Activated naive CD8-positive, alpha-beta T cell (primary cell): ENCODE measurements around the gene CEP104.
A peak's percentile ranks its signal among the peaks of the same experiment; 100 is the strongest.

Source experiments
- H3K27ac Mint-ChIP-seq: one replicate; pipeline ENCODE4 v1.8.0; 2021; ENCODE audit warnings: mixed read lengths
- H3K27me3 Mint-ChIP-seq: one replicate; pipeline ENCODE4 v1.8.0; 2021; ENCODE audit warnings: mixed read lengths
- H3K36me3 Mint-ChIP-seq: one replicate; pipeline ENCODE4 v1.8.0; 2021; ENCODE audit warnings: mixed read lengths
- H3K4me1 Mint-ChIP-seq: one replicate; pipeline ENCODE4 v1.8.0; 2021; ENCODE audit warnings: low read depth, mixed read lengths
- H3K4me3 Mint-ChIP-seq: one replicate; pipeline ENCODE4 v1.8.0; 2021; ENCODE audit warnings: mild to moderate bottlenecking, mixed read lengths
- H3K9me3 Mint-ChIP-seq: one replicate; pipeline ENCODE4 v1.8.0; 2021; ENCODE audit warnings: low read depth, mixed read lengths

Gene CEP104

GRCh38 chr1:3885611-3886010 lies 28.6 kb upstream of the CEP104 start:
- peaks cover 7% of the 10 kb centered on the region for H3K36me3 Mint-ChIP-seq
- H3K27me3 Mint-ChIP-seq = no peaks in the 10 kb centered on the region
- no peak overlapping the region for H3K4me3 Mint-ChIP-seq
- H3K4me1 Mint-ChIP-seq = peaks cover 12% of the 10 kb centered on the region
- no peaks in the 10 kb centered on the region for H3K9me3 Mint-ChIP-seq
- no peak overlapping the region for H3K27ac Mint-ChIP-seq

GRCh38 chr1:3884966-3885365 lies 28.0 kb upstream of the CEP104 start:
- peak overlapping the region; percentile 16 for H3K27ac Mint-ChIP-seq
- peaks cover 8% of the 10 kb centered on the region for H3K4me1 Mint-ChIP-seq
- H3K4me3 Mint-ChIP-seq = no peak overlapping the region
- H3K9me3 Mint-ChIP-seq = no peaks in the 10 kb centered on the region
- H3K27me3 Mint-ChIP-seq = no peaks in the 10 kb centered on the region
- H3K36me3 Mint-ChIP-seq = peaks cover 7% of the 10 kb centered on the region

GRCh38 chr1:3883194-3883925 lies 26.3 kb upstream of the CEP104 start:
- peaks cover 7% of the 10 kb centered on the region for H3K4me1 Mint-ChIP-seq
- H3K27ac Mint-ChIP-seq = no peak overlapping the region
- H3K9me3 Mint-ChIP-seq = no peaks in the 10 kb centered on the region
- H3K4me3 Mint-ChIP-seq = no peak overlapping the region
- no peaks in the 10 kb centered on the region for H3K27me3 Mint-ChIP-seq
- H3K36me3 Mint-ChIP-seq = peaks cover 17% of the 10 kb centered on the region

GRCh38 chr1:3881193-3881480 lies 24.1 kb upstream of the CEP104 start:
- Mint-ChIP-seq H3K36me3 (peaks cover 17% of the 10 kb centered on the region), H3K27ac (no peak overlapping the region), H3K9me3 (no peaks in the 10 kb centered on the region), H3K4me3 (no peak overlapping the region), H3K27me3 (no peaks in the 10 kb centered on the region), H3K4me1 (peaks cover 5% of the 10 kb centered on the region)

GRCh38 chr1:3880429-3881192 lies 23.6 kb upstream of the CEP104 start:
- Mint-ChIP-seq H3K4me1 (peaks cover 5% of the 10 kb centered on the region), H3K9me3 (no peaks in the 10 kb centered on the region), H3K27ac (no peak overlapping the region), H3K4me3 (no peak overlapping the region), H3K36me3 (peaks cover 17% of the 10 kb centered on the region), H3K27me3 (no peaks in the 10 kb centered on the region)

GRCh38 chr1:3879787-3880428 lies 22.9 kb upstream of the CEP104 start:
- H3K4me1 Mint-ChIP-seq = peaks cover 5% of the 10 kb centered on the region
- no peak overlapping the region for H3K27ac Mint-ChIP-seq
- no peaks in the 10 kb centered on the region for H3K9me3 Mint-ChIP-seq
- no peak overlapping the region for H3K4me3 Mint-ChIP-seq
- no peaks in the 10 kb centered on the region for H3K27me3 Mint-ChIP-seq
- peaks cover 15% of the 10 kb centered on the region for H3K36me3 Mint-ChIP-seq

- Mint-ChIP-seq H3K27me3 (no peaks in the 10 kb centered on the region), H3K36me3 (peaks cover 11% of the 10 kb centered on the region), H3K9me3 (no peaks in the 10 kb centered on the region), H3K27ac (no peak overlapping the region), H3K4me1 (peaks cover 5% of the 10 kb centered on the region), H3K4me3 (no peak overlapping the region)
Measured at GRCh38 chr1:3879099-3879498, 22.1 kb upstream of the CEP104 start.

- no peaks in the 10 kb centered on the region for H3K27me3 Mint-ChIP-seq
- H3K9me3 Mint-ChIP-seq = no peaks in the 10 kb centered on the region
- peaks cover 5% of the 10 kb centered on the region for H3K4me1 Mint-ChIP-seq
- no peak overlapping the region for H3K4me3 Mint-ChIP-seq
- H3K36me3 Mint-ChIP-seq = peaks cover 13% of the 10 kb centered on the region
- H3K27ac Mint-ChIP-seq = no peak overlapping the region
Measured at GRCh38 chr1:3876716-3877115, 19.7 kb upstream of the CEP104 start.

GRCh38 chr1:3874736-3875135 lies 17.7 kb upstream of the CEP104 start:
- Mint-ChIP-seq H3K36me3 (peaks cover 10% of the 10 kb centered on the region), H3K9me3 (no peaks in the 10 kb centered on the region), H3K27ac (no peak overlapping the region), H3K4me1 (no peaks in the 10 kb centered on the region), H3K27me3 (no peaks in the 10 kb centered on the region), H3K4me3 (no peak overlapping the region)

GRCh38 chr1:3872546-3872945 lies 15.5 kb upstream of the CEP104 start:
- no peaks in the 10 kb centered on the region for H3K27me3 Mint-ChIP-seq
- peaks cover 2% of the 10 kb centered on the region for H3K36me3 Mint-ChIP-seq
- no peaks in the 10 kb centered on the region for H3K9me3 Mint-ChIP-seq

GRCh38 chr1:3871451-3871805 lies 14.4 kb upstream of the CEP104 start:
- Mint-ChIP-seq H3K9me3 (no peaks in the 10 kb centered on the region), H3K36me3 (peaks cover 2% of the 10 kb centered on the region), H3K27me3 (no peaks in the 10 kb centered on the region), H3K27ac (no peak overlapping the region), H3K4me1 (peaks cover 1% of the 10 kb centered on the region), H3K4me3 (no peak overlapping the region)

More at GRCh38 chr1:3872546-3872945, 15.5 kb upstream of the CEP104 start:
- Mint-ChIP-seq H3K4me3 (no peak overlapping the region), H3K4me1 (no peaks in the 10 kb centered on the region), H3K27ac (no peak overlapping the region)

- H3K9me3 Mint-ChIP-seq = no peaks in the 10 kb centered on the region
- H3K4me3 Mint-ChIP-seq = no peak overlapping the region
- H3K27ac Mint-ChIP-seq = no peak overlapping the region
- H3K36me3 Mint-ChIP-seq = peaks cover 2% of the 10 kb centered on the region
- peaks cover 1% of the 10 kb centered on the region for H3K4me1 Mint-ChIP-seq
- no peaks in the 10 kb centered on the region for H3K27me3 Mint-ChIP-seq
Measured at GRCh38 chr1:3869751-3870301, 12.8 kb upstream of the CEP104 start.

GRCh38 chr1:3868464-3869006 lies 11.5 kb upstream of the CEP104 start:
- Mint-ChIP-seq H3K27me3 (no peaks in the 10 kb centered on the region), H3K4me1 (peaks cover 2% of the 10 kb centered on the region), H3K4me3 (no peak overlapping the region), H3K9me3 (no peaks in the 10 kb centered on the region), H3K36me3 (peaks cover under 1% of the 10 kb centered on the region), H3K27ac (no peak overlapping the region)

- H3K9me3 Mint-ChIP-seq = no peaks in the 10 kb centered on the region
- H3K27ac Mint-ChIP-seq = no peak overlapping the region
Measured at GRCh38 chr1:3865606-3866160, 8.7 kb upstream of the CEP104 start.

GRCh38 chr1:3864884-3865283 lies 7.9 kb upstream of the CEP104 start:
- peaks cover 4% of the 10 kb centered on the region for H3K36me3 Mint-ChIP-seq
- H3K4me1 Mint-ChIP-seq = peaks cover 5% of the 10 kb centered on the region
- no peak overlapping the region for H3K4me3 Mint-ChIP-seq
- H3K27ac Mint-ChIP-seq = no peak overlapping the region
- H3K27me3 Mint-ChIP-seq = no peaks in the 10 kb centered on the region
- no peaks in the 10 kb centered on the region for H3K9me3 Mint-ChIP-seq

More at GRCh38 chr1:3865606-3866160, 8.7 kb upstream of the CEP104 start:
- no peak overlapping the region for H3K4me3 Mint-ChIP-seq
- no peaks in the 10 kb centered on the region for H3K27me3 Mint-ChIP-seq
- peaks cover 4% of the 10 kb centered on the region for H3K4me1 Mint-ChIP-seq
- H3K36me3 Mint-ChIP-seq = peaks cover 2% of the 10 kb centered on the region
